Skeletal muscle cell (primary cell): ENCODE data around the gene ZNF844.
A peak's percentile ranks its signal among the peaks of the same experiment; 100 is the strongest.
"Not testable (repeated sequence)": the region's sequence is repeated elsewhere in the genome, so short reads cannot be mapped to it uniquely, and the experiment has no call there.

Experiments
- DNase-seq: peaks from one replicate; pipeline ENCODE4 v3.0.0-alpha.2; 2010; ENCODE audit warnings: low read depth
- H3K4me3 ChIP-seq: 2 replicates; pipeline ENCODE4 v1.5.1; 2011; ENCODE audit warnings: low read depth, mild to moderate bottlenecking, control low read depth, low read length, moderate library complexity

The ZNF844 gene

GRCh38 chr19:12090807-12091206, 26.3 kb downstream of the ZNF844 start:
- no peak overlapping the region for H3K4me3 ChIP-seq
- DNase-seq, result peak; percentile 7

GRCh38 chr19:12092065-12092867, 27.7 kb downstream of the ZNF844 start:
- peak overlapping the region; percentile 74 for H3K4me3 ChIP-seq
- peak; percentile 53 for DNase-seq

- DNase-seq, result no peak
- H3K4me3 ChIP-seq, result peak overlapping the region; percentile 74
These were observed 28.4 kb downstream of the ZNF844 start for GRCh38 chr19:12092956-12093355.

- H3K4me3 ChIP-seq, result no peak overlapping the region
- DNase-seq, result no peak
These were observed 29.2 kb downstream of the ZNF844 start for GRCh38 chr19:12093777-12094176.

GRCh38 chr19:12095111-12095790, 30.7 kb downstream of the ZNF844 start:
- no peak overlapping the region for H3K4me3 ChIP-seq
- DNase-seq, result peak; percentile 8

DNA sequence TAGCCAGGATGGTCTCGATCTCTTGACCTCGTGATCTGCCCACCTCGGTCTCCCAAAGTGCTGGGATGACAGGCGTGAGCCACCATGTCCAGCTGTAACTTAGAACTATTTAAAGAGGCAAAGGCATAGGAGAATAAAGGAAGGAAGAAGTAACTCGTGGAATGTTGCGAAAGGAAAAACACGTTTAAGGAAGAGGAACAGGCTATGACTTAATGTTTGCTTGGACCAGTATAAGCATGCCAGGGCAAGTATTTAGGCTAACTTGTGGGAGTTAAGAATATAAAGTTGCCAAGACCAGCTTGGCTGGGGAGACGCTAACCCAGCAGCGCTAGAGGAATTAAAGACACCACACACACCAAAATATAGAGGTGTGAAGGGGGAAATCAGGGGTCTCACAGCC, 33.5 kb downstream of the ZNF844 start:
- no peak for DNase-seq
- H3K4me3 ChIP-seq, result no peak overlapping the region

GRCh38 chr19:12103909-12104308, 39.4 kb downstream of the ZNF844 start:
- not testable (repeated sequence) for DNase-seq, H3K4me3 ChIP-seq

GRCh38 chr19:12111176-12111575, 46.6 kb downstream of the ZNF844 start:
- DNase-seq, result no peak
- no peak overlapping the region for H3K4me3 ChIP-seq

DNA sequence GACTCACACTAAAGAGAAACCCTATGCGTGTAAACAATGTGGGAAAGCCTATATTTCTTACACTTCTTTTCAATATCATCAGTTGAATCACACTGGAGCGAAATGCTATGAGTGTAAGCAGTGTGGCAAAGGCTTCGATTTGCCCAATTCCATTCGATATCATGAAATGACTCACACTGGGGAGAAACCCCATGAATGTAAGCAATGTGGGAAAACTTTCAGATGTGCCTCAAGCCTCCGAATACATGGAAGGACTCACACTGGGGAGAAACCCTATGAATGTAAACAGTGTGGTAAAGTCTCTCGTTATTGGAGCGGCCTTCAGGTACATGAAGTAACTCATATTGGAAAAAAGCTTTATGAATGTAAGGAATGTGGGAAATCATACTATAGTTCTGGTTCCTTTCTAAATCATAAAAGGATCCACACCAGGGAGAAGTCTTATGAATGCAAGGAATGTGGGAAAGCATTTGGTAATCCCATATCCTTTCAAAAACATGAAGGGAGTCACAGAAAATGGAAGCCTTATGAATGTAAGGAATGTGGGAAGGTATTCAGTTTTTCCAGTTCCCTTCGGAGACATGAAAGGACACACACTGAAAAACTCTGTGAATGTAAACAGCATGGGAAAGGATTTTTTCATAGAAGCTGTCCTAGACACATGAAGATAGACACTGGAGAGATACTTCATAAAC, 47.6 kb downstream of the ZNF844 start:
- no peak overlapping the region for H3K4me3 ChIP-seq
- no peak for DNase-seq

GRCh38 chr19:12112701-12113100, 48.2 kb downstream of the ZNF844 start:
- no peak overlapping the region for H3K4me3 ChIP-seq
- DNase-seq, result no peak

- DNase-seq, result no peak
- H3K4me3 ChIP-seq, result no peak overlapping the region
These were observed 48.6 kb downstream of the ZNF844 start for GRCh38 chr19:12113121-12113520.

DNA sequence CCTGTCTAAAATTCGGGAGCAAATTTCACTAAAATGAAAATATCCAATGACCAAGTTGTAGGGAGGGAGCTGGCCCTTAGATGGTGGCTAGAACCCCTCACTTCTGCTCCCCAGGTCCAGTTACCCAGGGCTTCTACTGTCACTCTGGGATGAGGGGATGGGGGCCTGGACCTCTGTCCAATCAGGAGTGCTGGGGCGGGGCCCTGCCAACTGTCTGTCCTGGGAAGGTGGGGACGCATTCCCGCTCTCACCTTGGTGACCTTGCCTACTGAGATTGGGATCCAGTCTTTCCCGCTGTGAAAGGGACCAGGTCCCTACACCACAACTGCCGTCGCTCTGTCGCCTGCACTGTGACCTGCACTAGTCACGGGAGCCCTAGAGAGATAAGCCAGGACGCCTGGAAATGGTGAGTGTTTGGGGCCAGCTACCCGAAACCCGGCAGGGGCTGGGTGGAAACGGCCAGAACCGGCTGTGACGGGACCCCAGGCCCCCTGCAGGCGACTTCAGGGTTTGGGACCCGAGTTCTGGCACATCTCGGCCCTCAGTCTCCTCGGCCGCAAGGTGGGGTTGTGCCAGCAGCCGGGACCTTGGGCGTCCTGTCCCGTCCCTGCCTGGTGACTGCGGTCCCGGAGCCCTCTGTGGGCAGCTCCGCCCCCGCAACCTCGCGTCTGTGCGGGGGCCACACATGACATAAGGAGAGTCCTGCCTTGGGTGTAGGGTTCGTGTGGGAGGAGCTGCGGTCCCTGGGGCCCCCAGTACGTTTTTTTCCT, 52.9 kb downstream of the ZNF844 start:
- no peak overlapping the region for H3K4me3 ChIP-seq
- no peak for DNase-seq

DNA sequence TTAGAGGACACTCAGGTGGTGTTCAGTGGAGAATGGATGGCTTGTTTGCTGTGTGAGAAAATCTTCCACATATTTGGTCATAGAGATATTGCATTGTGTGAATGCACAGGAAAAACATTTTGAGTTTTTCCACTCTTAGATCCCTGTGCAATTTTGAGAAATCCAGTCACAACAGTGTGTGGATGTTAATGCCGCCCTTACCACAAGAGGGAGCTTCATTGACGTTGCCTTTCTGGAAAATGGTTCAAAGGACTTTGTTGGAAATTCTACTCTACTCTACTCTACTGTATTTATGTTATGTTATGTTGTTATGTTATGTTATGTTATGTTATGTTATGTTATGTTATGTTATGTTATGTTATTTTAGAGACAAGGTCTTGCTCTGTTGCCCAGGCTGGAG, 62.2 kb downstream of the ZNF844 start:
- DNase-seq, result no peak
- H3K4me3 ChIP-seq, result no peak overlapping the region
